ENCODE results near the gene TSPAN31.

The TSPAN31 gene

DNA sequence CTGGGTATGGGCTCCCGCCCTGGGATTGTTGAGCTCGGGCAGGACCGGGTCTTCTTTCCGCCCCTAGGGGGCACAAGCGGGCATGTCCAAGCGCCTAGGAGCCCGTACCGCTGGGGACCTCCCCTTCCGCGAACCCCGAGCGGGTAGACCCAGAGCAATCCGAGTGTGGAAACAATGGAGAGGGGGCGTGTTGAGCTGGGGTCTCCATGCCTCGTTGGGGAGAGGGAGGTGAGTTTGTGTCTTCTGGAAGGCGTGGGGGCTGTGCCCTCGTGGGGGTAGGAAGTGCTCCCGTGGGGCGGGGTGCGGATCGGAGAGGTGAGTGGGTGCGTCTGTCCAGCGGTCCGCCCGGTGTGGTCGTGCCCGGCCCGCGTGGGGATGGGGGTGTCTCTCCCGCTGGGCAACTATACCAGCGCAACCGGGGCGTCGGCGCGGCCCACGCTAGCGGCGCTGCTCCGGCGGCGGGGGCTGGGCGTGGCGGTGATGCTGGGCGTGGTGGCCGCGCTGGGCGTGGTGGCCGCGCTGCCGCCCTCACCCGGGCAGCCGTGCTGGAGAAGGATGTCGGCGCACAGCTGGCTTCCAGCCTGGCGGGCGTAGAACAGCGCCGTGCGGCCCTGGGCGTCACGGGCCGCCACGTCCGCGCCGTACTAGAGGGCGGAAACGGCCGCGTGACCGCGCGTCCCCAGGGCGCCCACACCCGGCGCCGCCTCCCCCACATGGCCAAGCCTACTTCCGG, 18.5 kb upstream of the TSPAN31 start:
- H3K36me3 Mint-ChIP-seq = peaks cover 49 to 66% of the 10 kb centered on the region in 2 donors
- no peak overlapping the region for H3K27ac Mint-ChIP-seq
- peaks cover 0 to 3% of the 10 kb centered on the region in 2 donors for H3K9me3 Mint-ChIP-seq
- ATAC-seq (replicated peaks) (peak in 1 of 2 donors; percentile 28), DNase-seq (no peak)
- no peaks in the 10 kb centered on the region for H3K27me3 Mint-ChIP-seq
- peak overlapping the region; percentile 8 to 73 for H3K4me3 Mint-ChIP-seq
- peaks cover 14 to 18% of the 10 kb centered on the region in 2 donors for H3K4me1 Mint-ChIP-seq

- Mint-ChIP-seq H3K27ac (no peak overlapping the region), H3K4me1 (peaks cover 11 to 18% of the 10 kb centered on the region in 2 donors), H3K27me3 (no peaks in the 10 kb centered on the region), H3K9me3 (peaks cover 0 to 3% of the 10 kb centered on the region in 2 donors), H3K36me3 (peaks cover 49 to 66% of the 10 kb centered on the region in 2 donors), H3K4me3 (no peak overlapping the region)
- ATAC-seq (replicated peaks) = no peak
- DNase-seq = no peak
These were observed 17.7 kb upstream of the TSPAN31 start for GRCh38 chr12:57726884-57727757.

- no peak overlapping the region for H3K27ac Mint-ChIP-seq
- ATAC-seq (replicated peaks) = no peak
- H3K36me3 Mint-ChIP-seq = peaks cover 54 to 72% of the 10 kb centered on the region in 2 donors
- H3K9me3 Mint-ChIP-seq = peaks cover 0 to 3% of the 10 kb centered on the region in 2 donors
- peaks cover 11 to 18% of the 10 kb centered on the region in 2 donors for H3K4me1 Mint-ChIP-seq
- H3K4me3 Mint-ChIP-seq = no peak overlapping the region
- no peaks in the 10 kb centered on the region for H3K27me3 Mint-ChIP-seq
- no peak for DNase-seq
These were observed 17.0 kb upstream of the TSPAN31 start for GRCh38 chr12:57727758-57728395.

DNA sequence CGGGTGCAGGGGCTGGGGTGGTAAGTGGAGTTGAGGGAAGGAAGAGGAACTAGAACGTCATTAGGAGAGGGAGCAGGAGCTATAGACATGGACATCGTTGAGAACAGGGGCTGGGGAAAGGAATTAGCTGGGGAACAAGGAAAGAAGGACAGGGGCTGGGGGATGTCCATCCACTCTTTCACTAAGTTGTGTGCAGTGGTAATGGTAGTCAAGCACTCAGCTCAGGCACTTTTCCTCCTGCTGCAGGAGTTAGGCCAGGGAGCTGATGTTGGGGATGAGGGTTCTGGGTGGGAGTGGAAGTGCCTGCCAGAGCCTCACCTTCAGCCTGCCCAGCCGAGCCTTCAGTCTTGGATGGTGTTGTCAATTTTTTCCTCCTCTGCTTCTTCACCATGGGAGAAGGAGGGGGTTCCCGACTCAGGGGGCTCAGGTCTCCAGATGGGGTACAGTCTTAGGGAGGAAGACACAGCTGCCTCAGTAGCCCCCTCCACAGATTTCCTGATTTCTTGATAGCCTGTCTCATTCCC, 15.5 kb upstream of the TSPAN31 start:
- Mint-ChIP-seq H3K27me3 (no peaks in the 10 kb centered on the region), H3K4me1 (peaks cover 7 to 18% of the 10 kb centered on the region in 2 donors), H3K36me3 (peaks cover 56 to 78% of the 10 kb centered on the region in 2 donors), H3K4me3 (no peak overlapping the region), H3K9me3 (peaks cover 0 to 3% of the 10 kb centered on the region in 2 donors), H3K27ac (no peak overlapping the region)
- no peak for ATAC-seq (replicated peaks)
- DNase-seq = no peak

DNA sequence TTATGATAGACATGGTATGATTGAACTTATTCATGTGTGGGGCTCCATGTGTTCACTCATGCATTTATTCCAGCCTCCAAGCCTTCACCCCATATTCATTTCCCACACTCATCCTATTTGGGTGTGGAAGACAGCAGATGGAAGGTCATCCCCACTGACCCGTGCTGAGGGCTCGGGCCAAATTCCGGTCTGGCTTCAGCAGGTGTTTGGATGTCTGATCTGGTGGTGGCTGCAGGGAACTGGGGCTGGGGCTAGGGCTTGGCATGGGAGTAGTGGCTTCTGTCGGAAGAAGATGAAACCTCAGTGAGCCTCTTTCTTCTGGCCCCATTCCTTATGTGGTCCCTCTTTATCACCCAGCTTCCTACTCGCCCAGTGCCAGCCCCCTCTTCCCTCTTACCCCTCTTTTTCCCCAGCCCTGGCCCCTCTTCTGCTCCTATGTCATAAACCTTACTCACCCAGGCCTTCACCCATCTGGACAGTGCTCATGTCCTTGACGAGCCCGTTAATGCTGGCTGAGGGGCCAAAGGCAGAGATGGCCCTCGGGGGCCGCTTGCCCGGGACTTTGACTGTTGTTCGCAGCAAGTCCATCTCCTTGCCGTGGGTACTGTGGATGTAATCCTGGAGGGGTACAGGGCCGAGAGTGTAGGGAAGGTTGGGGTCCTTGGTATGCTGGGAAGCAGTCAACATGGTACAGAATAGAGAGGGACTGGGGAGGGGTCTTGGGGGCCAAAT, 14.3 kb upstream of the TSPAN31 start:
- Mint-ChIP-seq H3K4me1 (peaks cover 2 to 8% of the 10 kb centered on the region in 2 donors), H3K27ac (no peak overlapping the region), H3K9me3 (peaks cover 0 to 3% of the 10 kb centered on the region in 2 donors), H3K27me3 (no peaks in the 10 kb centered on the region), H3K4me3 (no peak overlapping the region), H3K36me3 (peaks cover 52 to 80% of the 10 kb centered on the region in 2 donors)
- ATAC-seq (replicated peaks) (no peak), DNase-seq (no peak)

GRCh38 chr12:57731411-57732080, 13.3 kb upstream of the TSPAN31 start:
- DNase-seq (no peak), ATAC-seq (replicated peaks) (no peak)
- H3K4me3 Mint-ChIP-seq = no peak overlapping the region
- H3K9me3 Mint-ChIP-seq = no peaks in the 10 kb centered on the region
- peaks cover 0 to 5% of the 10 kb centered on the region in 2 donors for H3K4me1 Mint-ChIP-seq
- H3K27me3 Mint-ChIP-seq = no peaks in the 10 kb centered on the region
- no peak overlapping the region for H3K27ac Mint-ChIP-seq
- peaks cover 49 to 77% of the 10 kb centered on the region in 2 donors for H3K36me3 Mint-ChIP-seq

GRCh38 chr12:57732270-57732669, 12.6 kb upstream of the TSPAN31 start:
- Mint-ChIP-seq H3K4me1 (peaks cover 0 to 5% of the 10 kb centered on the region in 2 donors), H3K9me3 (no peaks in the 10 kb centered on the region), H3K36me3 (peaks cover 44 to 78% of the 10 kb centered on the region in 2 donors), H3K27ac (no peak overlapping the region), H3K27me3 (no peaks in the 10 kb centered on the region), H3K4me3 (no peak overlapping the region)
- ATAC-seq (replicated peaks) = no peak
- DNase-seq = no peak

- peaks cover 0 to 5% of the 10 kb centered on the region in 2 donors for H3K4me1 Mint-ChIP-seq
- ATAC-seq (replicated peaks) = no peak
These were observed 11.9 kb upstream of the TSPAN31 start for GRCh38 chr12:57732726-57733593.

GRCh38 chr12:57733928-57734327, 10.9 kb upstream of the TSPAN31 start:
- Mint-ChIP-seq H3K27me3 (no peaks in the 10 kb centered on the region), H3K4me1 (peaks cover 1 to 5% of the 10 kb centered on the region in 2 donors), H3K4me3 (no peak overlapping the region), H3K36me3 (peaks cover 37 to 66% of the 10 kb centered on the region in 2 donors), H3K27ac (no peak overlapping the region), H3K9me3 (no peaks in the 10 kb centered on the region)
- ATAC-seq (replicated peaks) (no peak), DNase-seq (no peak)

More at GRCh38 chr12:57732726-57733593, 11.9 kb upstream of the TSPAN31 start:
- no peaks in the 10 kb centered on the region for H3K27me3 Mint-ChIP-seq
- no peak for DNase-seq
- no peak overlapping the region for H3K27ac Mint-ChIP-seq
- H3K36me3 Mint-ChIP-seq = peaks cover 40 to 72% of the 10 kb centered on the region in 2 donors
- no peak overlapping the region for H3K4me3 Mint-ChIP-seq
- H3K9me3 Mint-ChIP-seq = no peaks in the 10 kb centered on the region

- H3K4me3 Mint-ChIP-seq = no peak overlapping the region
- no peak overlapping the region for H3K27ac Mint-ChIP-seq
- DNase-seq = no peak
These were observed 10.2 kb upstream of the TSPAN31 start for GRCh38 chr12:57734591-57734990.

DNA sequence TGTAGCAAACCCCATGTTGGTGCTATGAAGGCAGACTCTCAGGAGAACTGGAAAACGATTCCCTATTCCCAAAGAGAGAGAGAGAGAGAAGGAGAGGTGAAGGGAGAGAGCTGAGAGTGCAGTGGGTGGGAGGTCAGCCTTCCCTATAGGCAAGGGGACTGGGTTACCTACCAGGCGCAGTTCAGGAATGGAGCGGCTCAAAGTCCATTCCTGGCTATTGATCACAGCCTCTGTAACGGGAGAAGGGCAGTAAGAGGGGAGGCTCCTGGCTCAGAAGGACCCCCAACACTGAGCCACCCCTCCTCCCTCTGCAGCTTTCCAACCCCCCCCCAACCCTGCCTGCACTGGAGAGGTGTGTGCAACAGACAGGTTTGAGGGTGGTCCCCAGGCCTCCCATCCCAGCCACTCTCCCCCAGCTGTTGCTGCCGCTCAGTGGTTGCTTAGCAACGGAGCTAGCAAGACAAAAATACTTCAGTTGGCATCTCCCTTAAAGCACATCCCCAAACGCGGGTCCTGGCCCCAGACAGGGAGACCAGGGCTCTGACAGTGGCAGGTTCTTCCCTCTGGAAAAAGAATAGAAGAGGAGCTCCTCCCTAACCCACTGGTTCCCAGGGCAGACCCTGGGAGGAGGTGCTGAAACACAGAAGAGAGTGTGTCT, 9.5 kb upstream of the TSPAN31 start:
- no peaks in the 10 kb centered on the region for H3K27me3 Mint-ChIP-seq
- ATAC-seq (replicated peaks) = no peak
- DNase-seq = no peak
- H3K27ac Mint-ChIP-seq = no peak overlapping the region
- H3K36me3 Mint-ChIP-seq = peaks cover 35 to 67% of the 10 kb centered on the region in 2 donors
- no peaks in the 10 kb centered on the region for H3K9me3 Mint-ChIP-seq
- no peak overlapping the region for H3K4me3 Mint-ChIP-seq
- H3K4me1 Mint-ChIP-seq = peaks cover 10 to 11% of the 10 kb centered on the region in 2 donors

More at GRCh38 chr12:57734591-57734990, 10.2 kb upstream of the TSPAN31 start:
- Mint-ChIP-seq H3K36me3 (peaks cover 37 to 69% of the 10 kb centered on the region in 2 donors), H3K4me1 (peaks cover 8 to 10% of the 10 kb centered on the region in 2 donors), H3K27me3 (no peaks in the 10 kb centered on the region), H3K9me3 (no peaks in the 10 kb centered on the region)
- ATAC-seq (replicated peaks) = no peak
